ENCODE results near the gene TNK1. TPM values are rescaled to one million over a fixed set of nuclear protein-coding genes. Genes with fewer than 3 reads are reported as not detected.

Gene TNK1
- total RNA-seq, 1 donor from 2014 or later: 4.9 TPM

- Mint-ChIP-seq H3K4me3 (no peak overlapping the region), H3K27ac (peak overlapping the region; percentile 58), H3K9me3 (no peaks in the 10 kb centered on the region), H3K27me3 (ENCODE audit: insufficient read depth) (no peaks in the 10 kb centered on the region), H3K4me1 (ENCODE audit: low read depth) (peaks cover 29% of the 10 kb centered on the region), H3K36me3 (ENCODE audit: low read depth) (peaks cover 39% of the 10 kb centered on the region)
- intact Hi-C loops (cut with micrococcal nuclease): no loop called here
- DNase-seq (ENCODE audit: low spot score): no peak
Measured at GRCh38 chr17:7347630-7348477, 33.0 kb upstream of the TNK1 start.

- Mint-ChIP-seq H3K9me3 (no peaks in the 10 kb centered on the region), H3K4me3 (no peak overlapping the region)
- intact Hi-C loops (cut with micrococcal nuclease): no loop called here
Measured at GRCh38 chr17:7348478-7349242, 32.2 kb upstream of the TNK1 start.

GRCh38 chr17:7351665-7352502 is 29.0 kb upstream of the TNK1 start, which contains the start of gene KCTD11:
KCTD11 (plus strand) TSS chr17:7352162.
- intact Hi-C loops (cut with micrococcal nuclease): loop anchor here (1.0 to 5.0 kb wide), 6 partner anchors 15 to 335 kb away; partner anchors contain the start of genes ACAP1, NEURL4, POLR2A and SLC2A4
- Mint-ChIP-seq H3K27me3 (ENCODE audit: insufficient read depth) (no peaks in the 10 kb centered on the region), H3K4me3 (peak within 1 kb of the TSS; percentile 84), H3K4me1 (ENCODE audit: low read depth) (peaks cover 41% of the 10 kb centered on the region), H3K9me3 (no peaks in the 10 kb centered on the region), H3K27ac (peak within 1 kb of the TSS; percentile 87), H3K36me3 (ENCODE audit: low read depth) (peaks cover 20% of the 10 kb centered on the region)
- peak; percentile 76 for DNase-seq (ENCODE audit: low spot score)

More at GRCh38 chr17:7348478-7349242, 32.2 kb upstream of the TNK1 start:
- peaks cover 35% of the 10 kb centered on the region for H3K36me3 Mint-ChIP-seq (ENCODE audit: low read depth)
- peak overlapping the region; percentile 37 for H3K27ac Mint-ChIP-seq
- DNase-seq (ENCODE audit: low spot score): no peak
- H3K4me1 Mint-ChIP-seq (ENCODE audit: low read depth): peaks cover 30% of the 10 kb centered on the region
- H3K27me3 Mint-ChIP-seq (ENCODE audit: insufficient read depth): no peaks in the 10 kb centered on the region

GRCh38 chr17:7352503-7352889 is 28.4 kb upstream of the TNK1 start:
- Mint-ChIP-seq H3K27me3 (ENCODE audit: insufficient read depth) (no peaks in the 10 kb centered on the region), H3K9me3 (no peaks in the 10 kb centered on the region), H3K27ac (peak overlapping the region; percentile 87), H3K36me3 (ENCODE audit: low read depth) (peaks cover 16% of the 10 kb centered on the region), H3K4me1 (ENCODE audit: low read depth) (peaks cover 41% of the 10 kb centered on the region), H3K4me3 (peak overlapping the region; percentile 84)
- intact Hi-C loops (cut with micrococcal nuclease): loop anchor here (1.0 to 5.0 kb wide), 3 partner anchors 52 to 335 kb away; partner anchors contain the start of genes POLR2A, SLC35G6, TMEM256 and TP53
- DNase-seq (ENCODE audit: low spot score): no peak

GRCh38 chr17:7352910-7353635 is 27.8 kb upstream of the TNK1 start:
- Mint-ChIP-seq H3K4me3 (peak overlapping the region; percentile 84), H3K9me3 (no peaks in the 10 kb centered on the region), H3K36me3 (ENCODE audit: low read depth) (peaks cover 12% of the 10 kb centered on the region), H3K27ac (peak overlapping the region; percentile 87), H3K27me3 (ENCODE audit: insufficient read depth) (no peaks in the 10 kb centered on the region), H3K4me1 (ENCODE audit: low read depth) (peaks cover 41% of the 10 kb centered on the region)
- intact Hi-C loops (cut with micrococcal nuclease): loop anchor here (1.0 to 5.0 kb wide), 3 partner anchors 51 to 334 kb away; partner anchors contain the start of genes POLR2A, SLC35G6, TMEM256 and TP53
- no peak for DNase-seq (ENCODE audit: low spot score)

- no peaks in the 10 kb centered on the region for H3K27me3 Mint-ChIP-seq (ENCODE audit: insufficient read depth)
- DNase-seq (ENCODE audit: low spot score): no peak
- intact Hi-C loops (cut with micrococcal nuclease): loop anchor here (5.0 kb wide), 1 partner anchor 128 kb away; the partner anchor contains the start of genes POLR2A and SLC35G6
Measured at GRCh38 chr17:7354262-7354843, 26.5 kb upstream of the TNK1 start.

GRCh38 chr17:7355053-7355452 is 25.8 kb upstream of the TNK1 start, which contains the start of gene TMEM95:
TMEM95 (plus strand) TSS chr17:7355156; CDS start chr17:7355205, 49 bp downstream.
- intact Hi-C loops (cut with micrococcal nuclease): loop anchor here (5.0 kb wide), 1 partner anchor 147 kb away; no protein-coding TSS in a partner anchor
- H3K9me3 Mint-ChIP-seq: no peaks in the 10 kb centered on the region
- DNase-seq (ENCODE audit: low spot score): no peak
- H3K4me1 Mint-ChIP-seq (ENCODE audit: low read depth): peaks cover 29% of the 10 kb centered on the region
- H3K36me3 Mint-ChIP-seq (ENCODE audit: low read depth): peaks cover 8% of the 10 kb centered on the region
- H3K27me3 Mint-ChIP-seq (ENCODE audit: insufficient read depth): no peaks in the 10 kb centered on the region
- peak within 1 kb of the TSS; percentile 55 for H3K27ac Mint-ChIP-seq
- H3K4me3 Mint-ChIP-seq: peak within 1 kb of the TSS; percentile 21

More at GRCh38 chr17:7354262-7354843, 26.5 kb upstream of the TNK1 start:
- Mint-ChIP-seq H3K9me3 (no peaks in the 10 kb centered on the region), H3K36me3 (ENCODE audit: low read depth) (peaks cover 12% of the 10 kb centered on the region), H3K4me3 (peak overlapping the region; percentile 21), H3K4me1 (ENCODE audit: low read depth) (peaks cover 35% of the 10 kb centered on the region), H3K27ac (peak overlapping the region; percentile 55)

- Mint-ChIP-seq H3K27me3 (ENCODE audit: insufficient read depth) (no peaks in the 10 kb centered on the region), H3K4me1 (ENCODE audit: low read depth) (peaks cover 29% of the 10 kb centered on the region), H3K27ac (no peak overlapping the region), H3K4me3 (no peak overlapping the region), H3K36me3 (ENCODE audit: low read depth) (peaks cover 8% of the 10 kb centered on the region), H3K9me3 (no peaks in the 10 kb centered on the region)
- DNase-seq (ENCODE audit: low spot score): no peak
- intact Hi-C loops (cut with micrococcal nuclease): loop anchor here (5.0 kb wide), 1 partner anchor 147 kb away; no protein-coding TSS in a partner anchor
Measured at GRCh38 chr17:7355573-7355972, 25.3 kb upstream of the TNK1 start.

GRCh38 chr17:7356072-7356549 is 24.8 kb upstream of the TNK1 start:
- Mint-ChIP-seq H3K4me3 (no peak overlapping the region), H3K4me1 (ENCODE audit: low read depth) (peaks cover 29% of the 10 kb centered on the region), H3K36me3 (ENCODE audit: low read depth) (peaks cover 8% of the 10 kb centered on the region), H3K27me3 (ENCODE audit: insufficient read depth) (no peaks in the 10 kb centered on the region), H3K9me3 (no peaks in the 10 kb centered on the region), H3K27ac (no peak overlapping the region)
- DNase-seq (ENCODE audit: low spot score): peak; percentile 82
- intact Hi-C loops (cut with micrococcal nuclease): loop anchor here (1.0 to 5.0 kb wide), 4 partner anchors 48 to 205 kb away; partner anchors contain the start of genes SENP3 and TMEM256

- intact Hi-C loops (cut with micrococcal nuclease): loop anchor here (1.0 to 5.0 kb wide), 4 partner anchors 48 to 205 kb away; partner anchors contain the start of genes SENP3 and TMEM256
- peaks cover 5% of the 10 kb centered on the region for H3K36me3 Mint-ChIP-seq (ENCODE audit: low read depth)
- H3K4me1 Mint-ChIP-seq (ENCODE audit: low read depth): peaks cover 29% of the 10 kb centered on the region
- no peaks in the 10 kb centered on the region for H3K9me3 Mint-ChIP-seq
- DNase-seq (ENCODE audit: low spot score): no peak
- no peak overlapping the region for H3K27ac Mint-ChIP-seq
- H3K27me3 Mint-ChIP-seq (ENCODE audit: insufficient read depth): peaks cover under 1% of the 10 kb centered on the region
- no peak overlapping the region for H3K4me3 Mint-ChIP-seq
Measured at GRCh38 chr17:7356756-7357155, 24.1 kb upstream of the TNK1 start.

- DNase-seq (ENCODE audit: low spot score): no peak
- Mint-ChIP-seq H3K4me3 (no peak overlapping the region), H3K27me3 (ENCODE audit: insufficient read depth) (peaks cover 3% of the 10 kb centered on the region), H3K9me3 (no peaks in the 10 kb centered on the region), H3K27ac (no peak overlapping the region), H3K36me3 (ENCODE audit: low read depth) (peaks cover 4% of the 10 kb centered on the region), H3K4me1 (ENCODE audit: low read depth) (peaks cover 27% of the 10 kb centered on the region)
- intact Hi-C loops (cut with micrococcal nuclease): loop anchor here (5.0 kb wide), 1 partner anchor 145 kb away; no protein-coding TSS in a partner anchor
Measured at GRCh38 chr17:7357381-7357780, 23.5 kb upstream of the TNK1 start.
